GM18520 (cell line): ENCODE results near the gene SYVN1.
"Not testable (repeated sequence)": the region's sequence is repeated elsewhere in the genome, so short reads cannot be mapped to it uniquely, and the experiment has no call there.

Experiments
- ATAC-seq: cut with Tn5 transposase; IDR thresholded peaks from one replicate; pipeline ENCODE4 v1.9.1; 2021; ENCODE audit not compliant: unreplicated experiment

The SYVN1 gene

GRCh38 chr11:65127473-65128181 is 6.7 kb downstream of the SYVN1 start:
- ATAC-seq = no peak

GRCh38 chr11:65126624-65127274 is 7.6 kb downstream of the SYVN1 start:
- no peak for ATAC-seq

DNA sequence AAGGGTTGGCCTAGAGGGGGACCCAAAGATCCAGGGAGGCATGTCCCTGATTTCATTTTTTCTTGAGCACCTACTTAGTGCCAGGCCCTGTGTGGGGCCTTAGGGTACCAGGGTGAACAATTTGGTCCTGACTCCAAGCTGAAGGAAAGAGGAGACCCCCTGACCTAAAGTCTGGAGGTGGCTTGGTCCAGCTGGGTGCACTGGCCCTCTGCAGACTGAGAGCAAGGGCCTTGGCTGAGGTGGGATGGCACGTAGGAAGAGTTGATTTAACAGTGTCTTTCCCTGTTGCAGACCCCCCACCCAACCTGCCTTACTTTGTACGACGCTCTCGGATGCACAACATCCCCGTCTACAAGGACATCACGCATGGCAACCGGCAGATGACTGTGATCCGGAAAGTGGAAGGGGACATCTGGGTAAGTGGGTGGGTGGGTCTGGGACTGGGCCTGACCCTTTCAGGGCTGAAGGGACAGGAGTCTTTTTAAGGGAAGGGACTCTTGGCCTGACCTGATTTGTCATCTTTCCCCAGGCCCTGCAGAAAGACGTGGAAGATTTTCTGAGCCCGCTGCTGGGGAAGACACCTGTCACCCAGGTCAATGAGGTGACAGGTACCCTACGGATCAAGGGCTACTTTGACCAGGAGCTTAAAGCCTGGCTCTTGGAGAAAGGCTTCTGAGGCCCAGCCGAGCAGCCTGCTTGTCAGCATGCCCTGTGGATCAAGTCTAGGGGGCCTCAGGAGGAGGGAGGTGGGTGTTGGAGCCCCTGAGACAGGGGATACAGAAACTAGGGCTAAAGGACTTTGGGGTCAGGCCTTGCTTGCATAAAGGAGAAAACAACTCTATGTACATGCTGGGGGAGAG is 8.9 kb downstream of the SYVN1 start:
- no peak for ATAC-seq

DNA sequence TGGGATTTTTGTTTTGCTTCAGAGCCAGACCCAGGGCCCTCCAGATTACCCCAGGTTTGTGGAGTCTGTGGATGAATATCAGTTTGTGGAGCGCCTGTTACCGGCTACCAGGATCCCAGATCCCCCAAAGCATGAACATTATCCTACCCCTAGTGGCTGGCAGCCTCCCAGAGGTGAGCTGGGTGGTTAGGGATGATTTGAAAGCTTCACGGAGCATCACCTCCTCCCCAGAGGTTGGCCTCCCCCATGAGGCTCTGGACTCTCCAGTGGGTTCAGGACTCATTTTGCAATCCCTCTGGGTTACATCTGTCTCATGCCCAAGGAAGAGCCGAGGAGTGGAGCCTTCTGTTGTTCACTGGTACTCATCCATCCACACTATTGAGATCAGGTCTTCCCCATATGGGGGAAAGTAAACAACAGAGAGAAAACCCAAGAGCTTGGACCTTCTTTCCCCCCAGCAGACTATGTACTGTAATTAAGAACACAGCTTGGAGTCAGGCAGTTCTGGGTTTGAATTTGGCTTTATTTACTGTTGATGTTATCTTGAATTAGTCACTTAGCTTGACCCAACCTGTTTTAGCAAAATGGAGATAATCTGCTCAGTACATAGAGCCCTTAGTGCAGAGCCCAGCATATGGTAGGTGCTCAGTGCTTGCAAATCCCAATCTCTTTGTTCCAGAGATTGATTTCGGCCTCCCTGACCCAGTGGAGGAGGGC is 9.7 kb downstream of the SYVN1 start:
- ATAC-seq = no peak

GRCh38 chr11:65121865-65122696 is 12.2 kb downstream of the SYVN1 start, which contains the start of the genes FAU and MRPL49:
Gene FAU (minus strand): TSS chr11:65122134. CDS start chr11:65121813, 321 bp downstream.
Gene MRPL49 (plus strand): TSS chr11:65122321. CDS start chr11:65122347, 26 bp downstream.
- ATAC-seq = peak; percentile 63

DNA sequence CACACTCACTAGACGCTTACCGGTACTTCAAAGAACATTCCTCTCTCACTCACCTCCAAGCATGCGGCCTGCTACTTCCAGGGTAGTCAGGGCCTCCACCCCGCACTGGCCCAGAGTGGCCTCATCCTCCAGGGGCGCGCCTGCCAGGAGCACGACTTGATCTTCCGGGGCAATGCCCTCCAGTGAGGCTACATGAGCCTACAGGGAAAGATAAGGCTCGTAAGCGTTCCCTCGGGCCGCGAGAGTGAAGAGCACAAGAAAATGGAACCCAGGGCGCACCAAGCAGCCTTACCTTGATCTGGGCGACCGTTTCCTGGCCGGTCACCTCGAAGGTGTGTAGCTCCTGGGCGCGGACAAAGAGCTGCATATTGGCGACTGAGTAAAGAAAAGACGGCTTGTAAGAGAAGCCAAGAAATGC is 12.9 kb downstream of the SYVN1 start:
- ATAC-seq = no peak

GRCh38 chr11:65120831-65121230 is 13.5 kb downstream of the SYVN1 start:
- no peak for ATAC-seq

GRCh38 chr11:65119670-65119995 is 14.7 kb downstream of the SYVN1 start:
- ATAC-seq = no peak

- not testable (repeated sequence) for ATAC-seq
Observed at GRCh38 chr11:65118891-65119669, 15.2 kb downstream of the SYVN1 start.

DNA sequence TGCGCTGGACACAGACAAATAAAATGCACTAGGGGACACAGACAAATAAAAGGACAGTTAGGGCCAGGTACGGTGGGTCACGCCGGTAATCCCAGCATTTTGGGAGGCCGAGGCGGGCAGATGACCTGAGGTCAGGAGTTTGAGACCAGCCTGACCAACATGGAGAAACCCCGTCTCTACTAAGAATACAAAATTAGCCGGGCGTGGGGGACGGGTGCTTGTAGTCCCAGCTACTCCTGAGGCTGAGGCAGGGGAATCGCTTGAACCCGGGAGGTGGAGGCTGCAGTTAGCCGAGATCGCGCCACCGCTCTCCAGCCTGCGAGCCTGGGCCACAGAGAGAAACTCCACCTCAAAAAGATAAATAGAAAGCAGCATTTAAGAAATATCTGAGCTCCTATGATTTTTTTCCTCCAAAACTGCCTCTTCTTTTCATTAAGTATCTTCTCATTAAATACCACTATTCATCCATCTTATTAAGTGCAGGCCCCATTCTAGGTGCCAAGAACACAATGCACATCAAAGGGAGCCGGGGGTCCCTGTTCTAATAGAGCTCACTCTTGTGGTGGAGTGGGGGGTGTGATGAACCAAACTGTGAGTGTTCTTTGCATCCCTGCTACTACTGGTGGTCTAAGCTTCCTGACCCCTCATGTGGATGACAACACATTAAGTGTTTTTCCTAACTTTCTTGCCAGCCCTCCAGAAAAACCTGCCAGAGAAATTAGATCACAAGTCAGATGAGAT is 16.1 kb downstream of the SYVN1 start:
- ATAC-seq = no peak

GRCh38 chr11:65117206-65118096 is 16.9 kb downstream of the SYVN1 start, which contains the start of gene ZNHIT2:
Gene ZNHIT2 (minus strand): TSS chr11:65117701. CDS start chr11:65117653, 48 bp downstream.
- ATAC-seq = peak; percentile 42

DNA sequence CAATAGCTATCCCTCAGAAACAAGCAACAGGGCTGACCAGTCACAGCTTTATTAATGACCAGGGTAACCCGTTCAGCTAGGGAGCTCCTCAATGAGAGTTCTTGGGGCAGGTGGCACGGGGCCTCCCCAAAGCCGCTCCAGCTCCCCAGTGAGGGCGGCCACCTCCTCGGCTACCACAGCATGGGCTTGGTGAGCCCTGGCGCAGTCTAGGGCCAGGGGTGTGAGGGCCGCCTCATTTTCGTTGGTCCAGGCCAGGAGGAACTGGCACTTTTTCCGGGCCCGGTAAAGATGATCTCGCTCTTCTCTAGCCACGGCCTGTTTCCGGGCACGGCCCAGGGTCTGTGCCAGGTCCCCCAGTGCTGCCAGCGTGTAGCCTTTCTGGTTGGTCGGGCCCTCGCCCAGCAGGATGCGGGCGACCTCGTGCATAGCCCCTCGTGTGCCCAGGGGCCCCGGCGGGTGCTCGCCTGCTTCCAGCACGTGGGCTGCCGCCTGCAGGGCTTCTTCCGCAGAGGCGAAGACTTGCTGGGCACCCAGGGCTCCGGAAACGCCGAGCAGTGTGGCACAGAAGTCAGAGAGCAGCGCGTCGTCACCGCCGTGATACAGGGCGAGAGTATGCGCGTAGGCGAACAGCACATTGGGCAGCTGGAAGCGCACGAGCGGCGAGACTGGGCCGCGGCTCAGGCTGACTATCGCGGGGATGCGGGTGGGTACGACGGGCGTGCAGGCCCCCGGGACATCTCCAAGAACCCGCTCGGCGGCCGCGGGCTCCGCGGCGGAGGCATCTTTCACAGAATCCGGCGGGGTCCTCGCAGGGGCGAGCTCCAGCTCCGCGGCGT is 17.7 kb downstream of the SYVN1 start:
- ATAC-seq = no peak

DNA sequence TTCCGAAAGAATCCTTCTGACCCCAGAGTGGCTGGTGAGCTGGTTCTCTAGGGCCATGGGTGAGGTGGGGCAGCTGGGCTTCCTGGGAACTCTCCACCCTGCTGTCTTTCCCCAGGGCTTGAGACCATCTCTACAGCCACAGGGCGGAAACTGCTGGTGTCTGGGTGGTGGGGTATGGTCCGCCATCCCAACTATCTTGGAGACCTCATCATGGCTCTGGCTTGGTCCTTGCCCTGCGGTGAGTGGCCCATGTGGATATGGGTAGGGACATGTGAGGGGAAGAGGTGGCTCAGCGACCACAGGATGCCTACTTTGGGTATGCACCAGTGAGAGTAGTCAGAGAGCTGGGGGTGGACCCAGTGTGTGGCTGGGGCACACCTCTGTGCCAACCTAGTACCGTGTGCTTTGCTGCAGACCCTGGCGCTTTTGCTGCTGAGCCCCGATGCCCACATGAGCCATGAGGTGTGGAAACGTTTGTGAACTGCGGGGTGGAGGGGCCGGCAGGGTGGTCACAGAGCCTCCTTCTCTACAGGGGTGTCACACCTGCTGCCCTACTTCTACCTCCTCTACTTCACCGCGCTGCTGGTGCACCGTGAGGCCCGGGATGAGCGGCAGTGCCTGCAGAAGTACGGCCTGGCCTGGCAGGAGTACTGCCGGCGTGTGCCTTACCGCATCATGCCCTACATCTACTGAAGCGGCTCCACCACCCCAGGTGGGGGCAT is 18.8 kb downstream of the SYVN1 start:
- ATAC-seq = no peak

DNA sequence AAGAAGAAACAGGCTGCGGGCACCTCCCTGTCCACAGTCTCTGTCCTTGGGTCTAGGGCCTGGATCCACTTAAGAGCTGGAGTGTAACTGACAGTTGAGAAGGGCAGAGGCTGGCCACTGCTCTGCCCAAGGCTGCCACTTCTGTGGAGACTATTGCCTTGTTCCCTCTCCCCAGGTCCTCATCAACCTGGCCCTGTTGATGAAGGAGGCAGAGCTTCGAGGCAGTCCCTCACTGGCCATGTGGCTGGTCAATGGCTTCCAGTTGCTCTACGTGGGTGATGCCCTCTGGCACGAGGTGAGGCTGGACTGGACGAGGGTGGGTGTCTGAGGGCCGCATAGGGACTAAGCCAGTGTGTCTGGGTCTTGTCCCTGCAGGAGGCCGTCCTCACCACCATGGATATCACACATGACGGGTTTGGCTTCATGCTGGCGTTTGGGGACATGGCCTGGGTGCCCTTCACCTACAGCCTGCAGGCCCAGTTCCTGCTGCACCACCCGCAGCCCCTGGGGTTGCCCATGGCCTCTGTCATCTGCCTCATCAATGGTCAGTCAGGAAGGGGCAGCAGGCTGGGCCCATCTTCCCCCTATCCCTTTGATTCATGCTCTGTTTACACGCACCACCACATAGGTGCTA is 19.7 kb downstream of the SYVN1 start:
- ATAC-seq = no peak

- no peak for ATAC-seq
Observed at GRCh38 chr11:65113839-65114238, 20.5 kb downstream of the SYVN1 start.

GRCh38 chr11:65113361-65113756 is 21.0 kb downstream of the SYVN1 start:
- ATAC-seq = no peak
